Raji (cell line): ENCODE results near the gene RELA.
A peak's percentile ranks its signal among the peaks of the same experiment; 100 is the strongest.

Source experiments
- POLR2A ChIP-seq: IDR thresholded peaks from 2 replicates; pipeline ENCODE4 v1.6.1; 2011; ENCODE audit warnings: low read depth, low read length, control low read depth; ENCODE audit not compliant: insufficient read depth

The RELA gene

DNA sequence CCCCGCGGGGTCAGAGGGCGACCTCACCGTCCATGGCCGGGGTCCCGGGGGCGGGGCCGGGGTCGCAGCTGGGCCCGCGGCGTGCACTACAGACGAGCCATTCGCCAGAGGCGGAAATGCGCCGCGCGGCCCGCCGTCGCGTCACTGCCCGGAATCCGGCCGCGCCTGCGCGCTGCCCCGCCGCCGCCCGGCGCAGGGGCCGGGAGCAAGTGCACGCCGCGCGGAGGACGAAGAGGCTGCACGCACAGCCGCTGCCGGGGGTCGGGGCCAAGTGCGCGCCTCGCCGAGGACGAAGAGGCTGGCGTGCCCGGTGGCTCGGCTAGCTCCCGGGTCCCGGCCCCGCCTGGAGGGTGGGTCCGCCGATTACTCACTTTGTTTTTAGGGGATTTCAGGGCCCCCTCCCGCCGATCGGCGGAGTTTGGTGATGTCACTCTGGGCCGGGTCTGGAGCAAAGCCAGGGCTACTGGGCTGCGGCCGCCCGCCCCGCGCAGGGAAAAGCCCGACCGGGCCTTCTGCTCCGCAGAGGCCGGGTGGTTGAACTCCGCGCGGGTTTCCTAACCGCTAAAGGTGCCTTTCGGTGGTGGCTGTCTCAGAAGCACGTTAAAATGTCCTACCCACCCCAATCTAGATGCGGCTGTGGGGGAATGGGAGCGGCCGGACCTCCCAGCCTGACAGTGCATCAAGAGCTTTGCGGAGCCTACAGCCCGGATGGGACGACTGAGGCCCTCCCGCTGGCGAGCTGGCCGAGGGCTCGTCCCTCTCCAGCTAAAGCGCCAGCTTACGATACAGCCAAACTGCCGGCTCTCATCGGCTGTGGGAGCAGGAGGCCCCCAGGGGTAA, at the start of gene RELA:
Gene RELA (minus strand): TSS at position 118 of the 840 bp plus-strand sequence. CDS start 84 bp downstream, at position 34.
- TF ChIP-seq POLR2A: peak; percentile 66

DNA sequence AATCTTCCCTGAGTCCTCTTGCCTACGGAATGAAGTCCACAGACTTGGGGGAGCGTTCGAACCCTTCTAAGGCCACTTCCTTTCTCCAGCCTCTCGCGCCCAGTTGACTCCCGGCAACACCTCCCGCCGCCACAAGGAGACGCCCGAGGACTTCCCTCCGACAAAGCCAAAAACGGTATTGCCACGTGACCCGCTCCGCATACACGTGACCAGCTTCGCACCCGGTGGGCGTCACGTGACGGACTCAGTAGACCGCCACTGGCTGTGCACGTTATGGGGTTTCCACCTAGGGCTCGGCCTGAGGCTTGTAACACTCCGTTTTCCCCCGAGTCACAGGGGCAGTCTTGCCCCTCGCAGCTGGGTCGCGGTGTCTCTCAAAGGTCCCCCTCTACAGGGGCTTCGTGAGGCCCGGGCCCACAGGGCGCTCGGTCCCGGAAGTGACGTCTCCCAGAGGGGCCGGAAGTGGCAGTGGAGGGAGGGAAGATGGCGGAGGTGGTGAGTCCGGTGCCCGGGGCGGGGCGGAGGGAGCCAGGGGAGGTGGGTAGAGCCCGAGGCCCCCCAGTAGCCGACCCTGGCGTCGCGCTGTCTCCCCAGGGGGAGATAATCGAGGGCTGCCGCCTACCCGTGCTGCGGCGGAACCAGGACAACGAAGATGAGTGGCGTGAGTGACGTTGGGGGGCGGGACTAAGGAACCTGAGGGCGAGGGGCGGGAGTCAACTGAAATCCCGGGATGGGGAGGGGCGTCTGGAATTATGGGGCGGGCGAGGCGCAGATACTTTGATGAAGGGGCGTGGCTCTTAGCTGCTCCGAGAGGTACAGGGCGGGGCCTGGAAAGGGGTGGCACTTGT, 49.3 kb upstream of the RELA start, which contains the start of gene KAT5:
Gene KAT5 (plus strand): TSS at position 468 of the 848 bp plus-strand sequence. CDS start 16 bp downstream, at position 484.
- TF ChIP-seq POLR2A: peak; percentile 65

DNA sequence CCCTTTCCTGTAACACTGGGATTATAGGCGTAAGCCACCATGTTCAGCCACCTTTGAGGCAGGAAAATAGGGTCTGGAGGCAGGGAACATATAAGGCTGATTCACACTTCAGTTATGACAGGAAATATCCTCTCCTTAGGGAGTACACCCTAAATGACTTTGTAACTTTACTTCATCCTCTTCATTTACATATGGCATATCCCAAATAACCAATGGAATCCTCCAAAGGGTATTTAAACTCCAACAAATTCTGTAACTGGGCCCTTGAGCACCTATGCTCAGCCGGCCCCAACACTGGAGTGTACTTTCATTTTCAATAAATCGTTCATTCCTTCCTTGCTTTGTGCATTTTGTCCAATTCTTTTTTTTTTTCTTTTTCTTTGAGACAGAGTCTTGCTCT, 47.7 kb upstream of the RELA start:
- TF ChIP-seq POLR2A: no peak

DNA sequence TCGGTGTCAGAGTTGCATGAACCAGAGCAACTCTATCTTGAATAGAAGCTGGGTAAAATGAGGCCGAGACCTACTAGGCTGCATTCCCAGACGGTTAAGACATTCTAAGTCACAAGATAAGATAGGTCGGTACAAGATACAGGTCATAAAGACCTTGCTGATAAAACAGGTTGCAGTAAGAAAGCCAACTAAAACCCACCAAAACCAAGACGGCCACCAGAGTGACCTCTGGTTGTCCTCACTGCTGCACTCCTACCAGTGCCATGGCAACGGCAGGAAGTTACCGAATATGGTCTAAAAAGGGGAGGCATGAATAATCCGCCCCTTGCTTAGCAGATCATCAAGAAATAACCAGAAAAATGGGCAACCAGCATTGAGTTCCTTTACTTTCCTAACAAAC, 46.9 kb upstream of the RELA start:
- no peak for TF ChIP-seq POLR2A

DNA sequence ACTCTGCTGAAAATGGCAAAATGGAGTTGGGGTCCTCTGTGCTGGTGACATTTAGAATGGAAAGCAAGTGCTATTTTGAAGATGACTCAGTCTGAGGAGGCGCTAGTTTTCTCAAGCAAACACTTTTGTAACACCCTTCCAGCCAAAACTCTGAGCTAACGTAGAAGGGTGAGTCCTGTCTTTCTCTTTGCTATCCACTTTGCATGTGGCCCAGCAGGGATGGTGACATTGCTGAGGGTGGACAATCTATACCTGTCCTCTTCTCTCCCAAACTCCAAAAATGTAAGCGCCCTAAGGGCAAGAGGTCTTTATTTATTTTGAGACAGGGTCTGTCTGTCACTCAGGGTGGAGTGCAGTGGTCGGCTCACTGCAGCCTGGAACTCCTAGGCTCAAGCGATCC, 45.7 kb upstream of the RELA start:
- TF ChIP-seq POLR2A: no peak

DNA sequence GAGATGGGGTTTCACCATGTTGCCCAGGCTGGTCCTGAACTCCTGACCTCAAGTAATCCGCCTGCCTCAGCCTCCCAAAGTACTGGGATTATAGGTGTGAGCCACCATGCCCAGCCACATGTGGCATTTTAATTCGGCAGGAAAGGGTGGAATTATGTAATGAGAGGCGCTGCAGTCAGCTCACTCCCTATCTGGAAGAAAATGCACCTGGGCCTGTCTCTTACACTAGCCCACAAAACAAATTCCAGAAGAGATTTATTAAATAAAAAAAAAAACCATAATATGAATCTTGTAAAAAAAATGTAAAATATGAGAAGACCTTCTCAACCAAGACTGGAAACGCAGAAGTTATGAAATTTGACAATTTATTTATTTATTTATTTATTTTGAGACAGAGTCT, 41.1 kb upstream of the RELA start:
- TF ChIP-seq POLR2A: no peak

DNA sequence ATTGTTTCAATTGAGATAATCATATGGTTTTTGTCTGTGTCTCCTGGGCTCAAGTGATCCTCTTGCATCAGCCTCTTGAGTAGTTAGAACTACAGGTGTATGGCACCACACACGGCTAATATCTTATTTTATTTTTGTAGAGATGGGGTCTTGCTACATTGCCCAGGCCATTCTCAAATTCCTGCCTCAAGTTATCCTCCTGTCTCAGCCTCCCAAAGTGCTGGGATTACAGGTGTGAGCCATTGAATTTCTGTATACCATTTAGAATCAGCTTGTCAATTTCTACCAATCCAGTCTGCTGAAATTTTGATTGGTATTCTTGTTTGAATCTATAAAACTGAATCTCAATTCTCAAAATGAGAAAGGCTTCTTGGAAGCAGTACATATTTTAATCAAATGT, 39.0 kb upstream of the RELA start:
- no peak for TF ChIP-seq POLR2A

DNA sequence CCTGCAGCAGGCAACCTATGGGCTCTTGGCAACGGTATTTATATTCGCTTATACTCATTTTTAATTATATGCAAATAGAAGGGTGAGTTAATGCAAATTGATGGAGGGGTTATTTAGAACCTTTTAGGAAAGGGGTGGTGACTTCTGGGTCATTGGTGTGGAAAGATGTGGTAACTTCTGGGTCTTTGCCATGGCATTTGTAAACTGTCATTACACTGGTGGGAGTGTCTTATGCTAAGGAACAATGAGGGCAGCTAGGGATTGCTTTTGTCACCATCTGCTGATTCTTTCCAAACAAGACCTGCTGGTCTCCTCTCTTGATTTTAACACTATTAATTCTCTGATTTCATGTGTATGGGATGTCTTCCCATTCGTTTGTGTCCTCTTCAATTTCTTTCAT, 37.7 kb upstream of the RELA start:
- TF ChIP-seq POLR2A: 0 out of 2 replicates have a peak, but pooled peaks have one; percentile 4

DNA sequence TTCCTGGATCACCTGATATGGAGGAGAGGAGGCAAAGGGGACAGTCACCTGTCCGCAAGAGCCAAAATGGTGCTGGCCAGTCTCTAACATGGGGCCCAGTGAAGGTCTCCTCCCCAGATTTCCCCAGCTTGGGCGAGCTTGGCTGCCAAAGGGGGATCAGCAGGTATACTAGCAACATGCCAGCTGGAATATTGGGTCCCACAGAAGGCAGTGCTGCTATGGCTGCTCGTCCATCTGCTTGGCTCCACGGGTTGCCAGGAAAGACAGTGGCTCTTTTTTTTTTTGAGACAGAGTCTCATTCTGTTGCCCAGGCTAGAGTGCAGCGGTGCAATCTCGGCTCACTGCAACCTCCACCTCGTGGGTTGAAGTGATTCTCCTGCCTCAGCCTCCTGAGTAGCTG, 36.6 kb upstream of the RELA start:
- no peak for TF ChIP-seq POLR2A

DNA sequence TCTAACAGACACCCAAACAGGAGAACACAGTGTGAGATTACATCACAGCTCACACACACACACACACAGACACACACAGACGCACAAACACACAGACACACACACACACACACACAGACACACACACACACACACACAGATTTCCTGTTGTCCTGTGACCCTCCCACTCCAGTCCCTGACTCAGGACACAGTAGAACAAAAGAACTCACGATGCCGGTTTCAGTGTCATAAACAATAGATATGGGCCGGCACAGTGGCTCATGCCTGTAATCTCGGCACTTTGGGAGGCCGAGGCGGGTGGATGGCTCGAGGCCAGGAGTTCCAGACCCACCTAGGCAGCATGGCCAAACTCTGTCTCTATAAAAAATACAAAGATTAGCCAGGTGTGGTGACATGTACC, 35.5 kb upstream of the RELA start:
- no peak for TF ChIP-seq POLR2A

DNA sequence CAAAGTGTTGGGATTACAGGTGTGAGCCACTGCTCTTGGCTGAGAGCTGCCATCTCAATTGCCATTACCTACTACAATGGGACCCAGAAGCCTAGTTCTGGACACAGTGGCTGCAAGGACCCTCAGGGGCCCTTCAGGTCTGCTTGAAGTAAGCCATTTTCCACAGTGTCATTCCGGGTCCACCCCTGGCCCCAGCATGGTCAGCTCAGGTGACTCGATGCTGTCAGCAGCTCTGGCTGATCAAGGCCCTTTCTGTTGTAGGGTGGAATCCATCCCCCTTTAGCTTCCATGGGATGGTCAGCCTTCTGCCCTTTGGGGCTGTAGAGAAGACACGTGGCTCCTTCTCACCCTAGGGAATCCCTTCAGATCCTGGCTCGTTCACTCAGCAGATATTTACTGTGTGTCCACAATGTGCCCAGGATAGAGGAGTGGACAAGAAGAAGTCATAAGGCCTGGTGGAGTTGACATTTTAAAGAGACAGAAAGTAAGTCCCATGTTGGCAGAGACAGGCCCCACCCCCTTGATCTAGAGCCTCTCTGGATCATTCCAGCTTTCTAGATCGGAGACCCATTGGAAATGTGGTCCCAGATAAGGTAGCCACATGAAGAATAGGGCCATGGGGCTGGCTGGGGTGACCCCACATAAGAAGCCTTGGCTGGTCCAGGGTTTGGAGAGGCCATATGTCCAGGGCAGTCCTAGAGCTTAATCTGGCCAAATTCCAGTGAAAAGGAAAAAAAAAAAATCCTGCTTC, 34.3 kb upstream of the RELA start:
- no peak for TF ChIP-seq POLR2A

DNA sequence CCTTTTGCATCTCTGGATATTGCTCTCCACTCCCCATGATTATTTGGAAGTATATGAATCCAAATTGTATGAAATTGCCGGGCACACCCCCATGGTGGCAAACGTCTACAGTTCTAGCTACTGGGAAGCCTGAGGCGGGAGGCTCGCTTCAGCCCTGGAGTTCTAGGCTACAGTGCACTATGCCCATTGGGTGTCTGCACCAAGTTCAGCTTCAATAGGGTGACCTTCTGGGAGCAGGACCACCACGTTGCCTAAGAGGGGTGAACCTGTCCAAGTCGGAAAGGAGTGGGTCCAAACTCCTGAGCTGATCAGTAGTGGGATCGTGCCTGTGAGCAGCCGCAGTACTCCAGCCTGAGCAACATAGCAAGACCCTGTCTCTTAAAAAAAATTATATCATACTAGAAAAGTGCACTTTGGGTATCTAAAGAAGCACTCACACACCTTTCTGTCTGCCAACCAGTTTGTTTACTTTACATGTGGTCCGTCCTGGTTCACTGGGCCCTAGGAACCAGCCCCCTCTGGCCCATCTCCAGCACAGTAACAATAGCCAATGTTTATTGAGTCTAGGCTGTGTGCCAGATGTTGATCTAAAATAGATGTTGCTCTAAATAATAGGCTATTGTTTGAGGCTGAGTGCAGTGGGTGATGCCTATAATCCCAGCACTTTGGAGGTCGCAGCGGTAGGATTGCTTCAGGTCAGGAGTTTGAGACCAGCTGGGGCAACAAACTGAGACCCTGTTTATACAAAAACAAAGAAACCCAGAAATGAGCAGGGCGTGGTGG, 32.9 kb upstream of the RELA start:
- TF ChIP-seq POLR2A: no peak

DNA sequence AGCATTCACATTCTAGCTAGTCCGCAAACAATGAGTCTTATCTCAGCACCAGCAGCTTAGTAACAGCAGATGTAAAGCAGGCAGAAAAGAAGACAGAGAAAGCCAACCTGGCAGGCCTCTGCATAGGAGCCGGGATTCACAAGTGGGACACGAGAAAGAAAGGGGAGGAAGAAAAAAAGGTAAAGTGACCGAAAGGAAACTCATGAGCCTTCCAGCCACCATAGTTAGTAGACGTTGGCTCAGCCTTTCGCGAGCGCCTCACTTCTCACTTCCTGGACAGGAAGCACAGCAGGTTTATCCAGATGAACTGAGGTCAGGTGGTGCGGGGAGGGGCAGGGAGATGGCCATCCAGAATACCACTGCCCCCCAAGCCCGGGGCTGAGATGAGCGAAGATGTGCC, 29.7 kb upstream of the RELA start:
- no peak for TF ChIP-seq POLR2A

DNA sequence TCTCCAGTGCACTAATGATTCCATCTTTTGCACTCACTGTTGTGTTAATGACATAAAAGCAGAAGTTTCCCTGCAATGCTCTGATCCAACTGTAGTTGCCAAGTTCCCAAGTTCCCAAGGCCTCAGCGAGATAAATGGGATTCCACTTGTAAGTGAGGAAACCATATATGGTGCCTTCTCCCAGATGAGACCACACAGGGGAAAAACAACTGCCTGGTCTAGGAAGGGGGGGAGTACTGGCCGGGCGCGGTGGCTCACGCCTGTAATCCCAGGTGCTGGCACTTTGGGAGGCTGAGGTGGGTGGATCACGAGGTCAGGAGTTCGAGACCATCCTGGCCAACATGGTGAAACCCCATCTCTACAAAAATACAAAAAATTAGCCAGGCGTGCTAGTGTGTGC, 23.3 kb upstream of the RELA start:
- TF ChIP-seq POLR2A: no peak
